IPS-NIHi11 (cell line): ENCODE data around the gene ACOX3.
A peak's percentile ranks its signal among the peaks of the same experiment; 100 is the strongest.

Experiments used
- DNase-seq: peaks from one replicate; pipeline ENCODE4 v3.0.0; 2012; ENCODE audit warnings: mixed read lengths, low spot score

Gene ACOX3

GRCh38 chr4:8404791-8405515 is 35.6 kb downstream of the ACOX3 start:
- no peak for DNase-seq

- DNase-seq, result no peak
These were observed 36.5 kb downstream of the ACOX3 start for GRCh38 chr4:8403976-8404375.

GRCh38 chr4:8403173-8403753 is 37.3 kb downstream of the ACOX3 start:
- peak; percentile 96 for DNase-seq

- no peak for DNase-seq
These were observed 37.9 kb downstream of the ACOX3 start for GRCh38 chr4:8402640-8403039.

- DNase-seq, result no peak
These were observed 38.3 kb downstream of the ACOX3 start for GRCh38 chr4:8402181-8402597.

- no peak for DNase-seq
These were observed 38.9 kb downstream of the ACOX3 start for GRCh38 chr4:8401665-8402064.

GRCh38 chr4:8400632-8401325 is 39.7 kb downstream of the ACOX3 start:
- no peak for DNase-seq

- DNase-seq, result no peak
These were observed 41.2 kb downstream of the ACOX3 start for GRCh38 chr4:8399298-8399697.

- DNase-seq, result no peak
These were observed 42.2 kb downstream of the ACOX3 start for GRCh38 chr4:8398347-8398746.

- DNase-seq, result no peak
These were observed 43.6 kb downstream of the ACOX3 start for GRCh38 chr4:8396762-8397406.

- DNase-seq, result no peak
These were observed 44.8 kb downstream of the ACOX3 start for GRCh38 chr4:8395504-8396296.

- no peak for DNase-seq
These were observed 45.7 kb downstream of the ACOX3 start for GRCh38 chr4:8394806-8395205.

GRCh38 chr4:8394061-8394519 is 46.4 kb downstream of the ACOX3 start:
- no peak for DNase-seq

- peak; percentile 53 for DNase-seq
These were observed 46.9 kb downstream of the ACOX3 start for GRCh38 chr4:8393593-8394038.

GRCh38 chr4:8392591-8393190 is 47.8 kb downstream of the ACOX3 start:
- no peak for DNase-seq

GRCh38 chr4:8391972-8392371 is 48.6 kb downstream of the ACOX3 start:
- no peak for DNase-seq

- no peak for DNase-seq
These were observed 49.5 kb downstream of the ACOX3 start for GRCh38 chr4:8391071-8391470.

GRCh38 chr4:8390577-8390976 is 49.9 kb downstream of the ACOX3 start:
- DNase-seq, result no peak

- DNase-seq, result no peak
These were observed 52.0 kb downstream of the ACOX3 start for GRCh38 chr4:8388528-8388870.

GRCh38 chr4:8387615-8388527 is 52.7 kb downstream of the ACOX3 start:
- no peak for DNase-seq
